Measurements from ENCODE around the gene LY86.

LY86 gene

DNA sequence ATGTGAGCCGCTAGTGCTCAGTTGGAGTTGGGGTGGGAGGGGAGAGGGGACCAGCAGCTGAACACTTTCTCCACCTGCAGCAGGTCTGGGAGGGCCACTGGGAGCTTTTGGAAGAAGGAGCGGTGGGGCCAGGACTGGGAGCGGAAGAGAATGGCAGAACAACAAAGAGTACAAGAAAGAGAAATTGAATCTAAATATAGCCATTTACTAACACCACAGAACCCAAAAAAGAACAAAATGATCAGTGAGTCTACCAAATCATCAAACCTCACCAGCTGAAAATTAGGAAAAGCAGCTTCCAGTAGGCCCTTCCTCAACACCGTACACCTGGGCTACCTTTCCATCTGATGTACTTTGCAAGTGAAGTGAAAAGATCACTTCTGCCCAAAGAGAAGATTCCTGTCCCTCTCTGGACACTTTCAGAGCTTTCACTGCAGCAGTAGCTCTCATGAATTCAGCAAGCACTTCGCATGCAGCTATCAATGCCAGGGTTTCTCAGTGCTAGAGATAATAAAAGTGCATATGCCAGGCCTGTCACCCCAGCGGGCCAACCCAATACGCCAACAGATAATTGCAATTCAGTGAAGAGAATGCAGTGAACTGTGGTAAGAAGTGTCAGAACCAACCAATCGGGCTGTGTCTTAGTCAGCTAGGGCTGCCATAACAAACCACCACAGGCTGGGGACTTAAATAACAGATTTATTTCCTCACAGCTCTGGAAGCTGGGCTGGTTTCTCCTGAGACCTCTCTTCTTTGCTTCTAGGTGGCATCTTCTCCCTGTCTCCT is 597 bp downstream of the LY86 start:
- TF ChIP-seq, protein P1, sequence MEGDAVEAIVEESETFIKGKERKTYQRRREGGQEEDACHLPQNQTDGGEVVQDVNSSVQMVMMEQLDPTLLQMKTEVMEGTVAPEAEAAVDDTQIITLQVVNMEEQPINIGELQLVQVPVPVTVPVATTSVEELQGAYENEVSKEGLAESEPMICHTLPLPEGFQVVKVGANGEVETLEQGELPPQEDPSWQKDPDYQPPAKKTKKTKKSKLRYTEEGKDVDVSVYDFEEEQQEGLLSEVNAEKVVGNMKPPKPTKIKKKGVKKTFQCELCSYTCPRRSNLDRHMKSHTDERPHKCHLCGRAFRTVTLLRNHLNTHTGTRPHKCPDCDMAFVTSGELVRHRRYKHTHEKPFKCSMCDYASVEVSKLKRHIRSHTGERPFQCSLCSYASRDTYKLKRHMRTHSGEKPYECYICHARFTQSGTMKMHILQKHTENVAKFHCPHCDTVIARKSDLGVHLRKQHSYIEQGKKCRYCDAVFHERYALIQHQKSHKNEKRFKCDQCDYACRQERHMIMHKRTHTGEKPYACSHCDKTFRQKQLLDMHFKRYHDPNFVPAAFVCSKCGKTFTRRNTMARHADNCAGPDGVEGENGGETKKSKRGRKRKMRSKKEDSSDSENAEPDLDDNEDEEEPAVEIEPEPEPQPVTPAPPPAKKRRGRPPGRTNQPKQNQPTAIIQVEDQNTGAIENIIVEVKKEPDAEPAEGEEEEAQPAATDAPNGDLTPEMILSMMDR (conservative IDR thresholded peaks at IDR 0.05; ENCODE audit: low read depth, low read length), result no peak
- no peak overlapping the region for H3K4me3 ChIP-seq (ENCODE audit: low read depth, low read length)
- DNase-seq (ENCODE audit: low read depth), result no peak

DNA sequence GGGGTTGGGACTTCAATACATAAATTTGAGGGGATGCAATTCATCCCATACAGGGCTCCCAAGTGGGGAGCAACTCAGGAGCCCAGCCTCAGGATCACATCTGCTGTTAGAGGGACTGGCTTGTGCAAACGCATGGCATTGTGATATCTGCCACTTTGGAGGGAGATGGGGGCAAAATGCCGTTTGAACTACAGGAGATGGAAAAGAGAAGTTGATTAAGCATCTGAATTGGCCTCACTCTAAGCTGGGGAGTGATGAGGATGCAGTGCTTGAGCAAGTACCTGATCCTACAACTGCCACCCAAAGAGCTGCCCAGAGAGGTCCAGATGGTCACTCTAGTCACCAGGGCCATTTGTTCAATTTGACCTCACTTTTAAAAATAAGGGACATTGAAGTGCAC is 2.0 kb downstream of the LY86 start:
- no peak overlapping the region for H3K4me3 ChIP-seq (ENCODE audit: low read depth, low read length)
- TF ChIP-seq, protein P1 (conservative IDR thresholded peaks at IDR 0.05; ENCODE audit: low read depth, low read length), result no peak
- no peak for DNase-seq (ENCODE audit: low read depth)

DNA sequence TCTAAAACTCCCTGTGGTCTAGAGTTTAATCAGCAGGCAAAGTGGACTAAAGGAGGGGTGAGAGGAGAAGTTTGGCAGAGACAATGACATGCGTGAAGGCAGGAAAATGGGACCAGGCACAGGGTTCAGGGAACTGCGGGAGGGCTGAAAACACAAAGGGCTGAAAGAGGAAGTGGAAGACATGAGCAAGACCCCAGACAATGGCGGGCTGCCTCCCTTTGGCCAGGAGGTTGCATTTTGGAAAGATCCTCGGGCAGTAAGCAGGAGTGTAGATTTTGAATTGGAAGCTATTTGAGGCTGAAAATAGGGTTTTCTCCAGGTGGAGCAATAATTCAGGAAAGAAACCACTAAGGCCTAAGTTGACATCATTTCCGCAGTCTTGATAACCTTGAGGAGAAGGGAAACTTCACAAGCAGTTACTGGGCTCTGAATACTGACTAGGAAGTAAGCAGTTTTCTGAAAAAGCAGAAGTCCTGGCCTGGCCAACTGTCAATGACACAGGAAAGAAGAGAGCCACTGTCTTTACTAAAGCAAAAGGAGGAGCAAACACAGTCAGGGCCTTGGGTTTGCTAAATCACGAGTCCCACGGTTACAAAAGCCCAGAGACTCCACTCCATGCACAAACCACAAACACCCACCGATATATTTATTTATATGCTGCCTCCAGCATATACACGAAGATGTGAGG is 3.4 kb downstream of the LY86 start:
- TF ChIP-seq, protein P1 (conservative IDR thresholded peaks at IDR 0.05; ENCODE audit: low read depth, low read length), result no peak
- no peak for DNase-seq (ENCODE audit: low read depth)
- no peak overlapping the region for H3K4me3 ChIP-seq (ENCODE audit: low read depth, low read length)

DNA sequence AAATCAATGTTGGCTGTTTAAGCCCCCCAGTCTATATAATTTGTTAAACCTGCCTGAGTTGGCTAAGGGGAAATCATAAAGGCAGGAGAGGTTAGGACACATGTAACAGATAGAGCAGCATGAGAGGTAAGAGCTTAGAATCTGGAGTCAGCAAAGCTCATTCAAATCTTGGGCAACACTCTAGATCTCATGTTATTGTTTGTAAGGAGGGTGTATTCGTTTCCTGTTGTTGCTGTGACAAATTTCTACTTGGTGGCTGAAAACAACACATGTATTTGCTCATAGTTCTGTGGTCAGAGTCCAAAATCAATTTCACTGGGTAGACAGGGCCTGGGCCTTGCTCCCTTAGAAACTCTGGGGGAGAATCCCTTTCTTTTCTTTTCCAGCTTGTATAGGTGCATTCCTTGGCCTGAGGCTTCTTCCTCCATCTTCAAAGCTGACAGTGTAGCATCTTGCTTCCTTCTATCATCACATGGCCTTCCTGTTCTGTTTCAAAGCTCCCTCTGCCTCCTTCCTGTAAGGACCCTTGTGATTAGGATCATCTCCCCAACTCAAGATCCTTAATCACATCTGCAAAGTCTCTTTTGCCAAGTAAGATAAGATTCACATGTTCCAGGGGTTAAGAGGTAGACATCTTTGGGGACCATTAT is 4.4 kb downstream of the LY86 start:
- no peak for DNase-seq (ENCODE audit: low read depth)
- H3K4me3 ChIP-seq (ENCODE audit: low read depth, low read length), result no peak overlapping the region
- TF ChIP-seq, protein P1 (conservative IDR thresholded peaks at IDR 0.05; ENCODE audit: low read depth, low read length), result no peak

DNA sequence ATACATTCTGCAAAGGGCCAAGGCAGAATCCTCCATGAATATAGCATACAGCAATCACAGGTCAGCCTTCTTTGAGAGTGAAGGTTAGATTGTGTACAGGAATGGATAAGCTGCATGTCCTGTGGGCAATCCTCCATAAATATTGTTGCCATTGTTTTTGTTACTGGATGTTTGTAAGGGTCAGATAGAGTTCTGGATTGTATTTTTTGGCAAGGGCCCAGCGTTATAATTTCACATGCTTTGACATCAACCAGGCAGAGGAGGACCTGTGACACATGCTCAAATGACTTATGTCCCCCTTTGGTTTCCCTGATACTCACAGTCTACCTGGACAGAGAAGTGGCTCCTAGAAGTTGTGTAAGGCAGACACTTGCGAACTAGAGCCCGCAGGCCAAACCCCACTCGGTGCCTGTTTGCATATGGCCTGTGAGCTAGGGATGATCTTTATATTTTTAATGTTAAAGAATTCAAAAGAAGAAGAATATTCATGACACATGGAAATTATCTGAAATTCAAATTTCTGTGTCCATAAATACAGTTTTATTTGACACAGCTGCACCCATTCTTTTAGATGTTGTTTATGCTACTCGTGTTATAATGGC is 5.4 kb downstream of the LY86 start:
- H3K4me3 ChIP-seq (ENCODE audit: low read depth, low read length), result no peak overlapping the region
- TF ChIP-seq, protein P1 (conservative IDR thresholded peaks at IDR 0.05; ENCODE audit: low read depth, low read length), result no peak
- no peak for DNase-seq (ENCODE audit: low read depth)

DNA sequence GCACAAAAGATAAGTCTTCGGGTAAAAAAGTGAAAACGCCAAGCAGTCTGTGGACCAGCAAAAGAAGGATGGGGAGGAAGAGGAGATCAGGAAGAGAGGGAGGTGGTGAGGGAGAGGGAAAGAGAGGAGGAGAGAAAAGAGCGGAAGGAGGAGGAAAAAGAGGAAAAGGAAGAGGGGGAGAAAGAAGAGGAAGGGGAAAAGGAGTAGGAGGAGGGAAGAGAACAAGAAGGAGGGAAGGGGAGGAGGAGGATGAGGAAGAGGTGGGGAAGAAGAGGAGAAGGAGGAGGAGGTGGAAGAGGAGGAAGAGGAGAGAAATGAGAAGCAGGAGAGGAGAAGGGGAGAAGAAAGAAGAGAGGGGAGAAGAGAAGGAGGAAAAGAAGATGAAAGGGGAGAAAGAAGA is 6.5 kb downstream of the LY86 start:
- no peak overlapping the region for H3K4me3 ChIP-seq (ENCODE audit: low read depth, low read length)
- no peak for DNase-seq (ENCODE audit: low read depth)
- TF ChIP-seq, protein P1 (conservative IDR thresholded peaks at IDR 0.05; ENCODE audit: low read depth, low read length), result no peak

Data from choroid plexus epithelial cell (primary cell).